ENCODE data around the gene TP63.

TP63 gene

GRCh38 chr3:189786479-189787064 lies 155.4 kb downstream of the TP63 start:
- H3K4me1 ChIP-seq (ENCODE audit: control insufficient read depth, insufficient read depth, low read length): no peaks in the 10 kb centered on the region
- 88 to 91% methylated on average over 7 of the region's 8 CpGs for WGBS, 2 experiments
- no peak overlapping the region for H3K27ac ChIP-seq (ENCODE audit: insufficient read depth, low read depth, low read length, poor library complexity, severe bottlenecking)
- no peak overlapping the region for H3K4me3 ChIP-seq (ENCODE audit: insufficient read depth, low read depth, low read length)
- no peaks in the 10 kb centered on the region for H3K36me3 ChIP-seq (ENCODE audit: control insufficient read depth, insufficient read depth, low read length)
- peaks cover 7% of the 10 kb centered on the region for H3K27me3 ChIP-seq (ENCODE audit: control insufficient read depth, insufficient read depth, low read length, poor library complexity, severe bottlenecking)
- H3K9me3 ChIP-seq (ENCODE audit: control insufficient read depth, low read length): no peaks in the 10 kb centered on the region

GRCh38 chr3:189787191-189787590 lies 156.0 kb downstream of the TP63 start:
- H3K4me1 ChIP-seq (ENCODE audit: control insufficient read depth, insufficient read depth, low read length): no peaks in the 10 kb centered on the region
- WGBS, 2 experiments: 75 to 80% methylated on average over 3 of the region's 3 CpGs
- H3K27me3 ChIP-seq (ENCODE audit: control insufficient read depth, insufficient read depth, low read length, poor library complexity, severe bottlenecking): peaks cover 1% of the 10 kb centered on the region
- H3K36me3 ChIP-seq (ENCODE audit: control insufficient read depth, insufficient read depth, low read length): no peaks in the 10 kb centered on the region
- no peak overlapping the region for H3K4me3 ChIP-seq (ENCODE audit: insufficient read depth, low read depth, low read length)
- no peak overlapping the region for H3K27ac ChIP-seq (ENCODE audit: insufficient read depth, low read depth, low read length, poor library complexity, severe bottlenecking)
- H3K9me3 ChIP-seq (ENCODE audit: control insufficient read depth, low read length): no peaks in the 10 kb centered on the region

GRCh38 chr3:189787632-189788031 lies 156.4 kb downstream of the TP63 start:
- no peaks in the 10 kb centered on the region for H3K36me3 ChIP-seq (ENCODE audit: control insufficient read depth, insufficient read depth, low read length)
- WGBS, 2 experiments: 74 to 77% methylated on average over 3 of the region's 3 CpGs
- H3K27me3 ChIP-seq (ENCODE audit: control insufficient read depth, insufficient read depth, low read length, poor library complexity, severe bottlenecking): no peaks in the 10 kb centered on the region
- no peak overlapping the region for H3K4me3 ChIP-seq (ENCODE audit: insufficient read depth, low read depth, low read length)
- H3K9me3 ChIP-seq (ENCODE audit: control insufficient read depth, low read length): no peaks in the 10 kb centered on the region
- H3K4me1 ChIP-seq (ENCODE audit: control insufficient read depth, insufficient read depth, low read length): no peaks in the 10 kb centered on the region
- no peak overlapping the region for H3K27ac ChIP-seq (ENCODE audit: insufficient read depth, low read depth, low read length, poor library complexity, severe bottlenecking)

- H3K27ac ChIP-seq (ENCODE audit: insufficient read depth, low read depth, low read length, poor library complexity, severe bottlenecking): no peak overlapping the region
- no peak overlapping the region for H3K4me3 ChIP-seq (ENCODE audit: insufficient read depth, low read depth, low read length)
- 44 to 48% methylated on average over 2 of the region's 2 CpGs for WGBS, 2 experiments
- H3K9me3 ChIP-seq (ENCODE audit: control insufficient read depth, low read length): no peaks in the 10 kb centered on the region
- no peaks in the 10 kb centered on the region for H3K36me3 ChIP-seq (ENCODE audit: control insufficient read depth, insufficient read depth, low read length)
- no peaks in the 10 kb centered on the region for H3K27me3 ChIP-seq (ENCODE audit: control insufficient read depth, insufficient read depth, low read length, poor library complexity, severe bottlenecking)
- H3K4me1 ChIP-seq (ENCODE audit: control insufficient read depth, insufficient read depth, low read length): no peaks in the 10 kb centered on the region
Observed at GRCh38 chr3:189789432-189789831, 158.2 kb downstream of the TP63 start.

GRCh38 chr3:189790658-189791057 lies 159.5 kb downstream of the TP63 start:
- Histone ChIP-seq H3K4me1 (ENCODE audit: control insufficient read depth, insufficient read depth, low read length) (no peaks in the 10 kb centered on the region), H3K36me3 (ENCODE audit: control insufficient read depth, insufficient read depth, low read length) (no peaks in the 10 kb centered on the region), H3K4me3 (ENCODE audit: insufficient read depth, low read depth, low read length) (no peak overlapping the region), H3K27ac (ENCODE audit: insufficient read depth, low read depth, low read length, poor library complexity, severe bottlenecking) (no peak overlapping the region), H3K27me3 (ENCODE audit: control insufficient read depth, insufficient read depth, low read length, poor library complexity, severe bottlenecking) (peaks cover 7% of the 10 kb centered on the region), H3K9me3 (ENCODE audit: control insufficient read depth, low read length) (no peaks in the 10 kb centered on the region)
- 88 to 95% methylated on average over 7 of the region's 7 CpGs for WGBS, 2 experiments

- no peak overlapping the region for H3K4me3 ChIP-seq (ENCODE audit: insufficient read depth, low read depth, low read length)
- H3K36me3 ChIP-seq (ENCODE audit: control insufficient read depth, insufficient read depth, low read length): no peaks in the 10 kb centered on the region
- peaks cover 23% of the 10 kb centered on the region for H3K27me3 ChIP-seq (ENCODE audit: control insufficient read depth, insufficient read depth, low read length, poor library complexity, severe bottlenecking)
- H3K9me3 ChIP-seq (ENCODE audit: control insufficient read depth, low read length): no peaks in the 10 kb centered on the region
- H3K4me1 ChIP-seq (ENCODE audit: control insufficient read depth, insufficient read depth, low read length): no peaks in the 10 kb centered on the region
- no peak overlapping the region for H3K27ac ChIP-seq (ENCODE audit: insufficient read depth, low read depth, low read length, poor library complexity, severe bottlenecking)
- 90 to 94% methylated on average over 3 to 7 of the region's 7 CpGs for whole genome bisulfite sequencing, 2 experiments
Observed at GRCh38 chr3:189792046-189792929, 161.1 kb downstream of the TP63 start.

- Histone ChIP-seq H3K4me3 (ENCODE audit: insufficient read depth, low read depth, low read length) (no peak overlapping the region), H3K27me3 (ENCODE audit: control insufficient read depth, insufficient read depth, low read length, poor library complexity, severe bottlenecking) (peaks cover 45% of the 10 kb centered on the region), H3K36me3 (ENCODE audit: control insufficient read depth, insufficient read depth, low read length) (no peaks in the 10 kb centered on the region), H3K27ac (ENCODE audit: insufficient read depth, low read depth, low read length, poor library complexity, severe bottlenecking) (no peak overlapping the region), H3K4me1 (ENCODE audit: control insufficient read depth, insufficient read depth, low read length) (no peaks in the 10 kb centered on the region), H3K9me3 (ENCODE audit: control insufficient read depth, low read length) (no peaks in the 10 kb centered on the region)
- WGBS, 2 experiments: 97% methylated on average over 3 of the region's 3 CpGs
Observed at GRCh38 chr3:189794518-189794917, 163.3 kb downstream of the TP63 start.

- Histone ChIP-seq H3K4me3 (ENCODE audit: insufficient read depth, low read depth, low read length) (no peak overlapping the region), H3K9me3 (ENCODE audit: control insufficient read depth, low read length) (no peaks in the 10 kb centered on the region), H3K4me1 (ENCODE audit: control insufficient read depth, insufficient read depth, low read length) (no peaks in the 10 kb centered on the region), H3K27me3 (ENCODE audit: control insufficient read depth, insufficient read depth, low read length, poor library complexity, severe bottlenecking) (peaks cover 64% of the 10 kb centered on the region), H3K36me3 (ENCODE audit: control insufficient read depth, insufficient read depth, low read length) (no peaks in the 10 kb centered on the region), H3K27ac (ENCODE audit: insufficient read depth, low read depth, low read length, poor library complexity, severe bottlenecking) (no peak overlapping the region)
- 83 to 92% methylated on average over 5 of the region's 5 CpGs for WGBS, 2 experiments
Observed at GRCh38 chr3:189797103-189797750, 166.0 kb downstream of the TP63 start.

- Histone ChIP-seq H3K36me3 (ENCODE audit: control insufficient read depth, insufficient read depth, low read length) (no peaks in the 10 kb centered on the region), H3K9me3 (ENCODE audit: control insufficient read depth, low read length) (no peaks in the 10 kb centered on the region), H3K27me3 (ENCODE audit: control insufficient read depth, insufficient read depth, low read length, poor library complexity, severe bottlenecking) (peaks cover 86% of the 10 kb centered on the region), H3K4me1 (ENCODE audit: control insufficient read depth, insufficient read depth, low read length) (no peaks in the 10 kb centered on the region), H3K4me3 (ENCODE audit: insufficient read depth, low read depth, low read length) (no peak overlapping the region), H3K27ac (ENCODE audit: insufficient read depth, low read depth, low read length, poor library complexity, severe bottlenecking) (no peak overlapping the region)
- WGBS, 2 experiments: 90 to 100% methylated on average over 1 of the region's 1 CpG
Observed at GRCh38 chr3:189799366-189799765, 168.2 kb downstream of the TP63 start.

- no peaks in the 10 kb centered on the region for H3K9me3 ChIP-seq (ENCODE audit: control insufficient read depth, low read length)
- 93% methylated on average over 6 of the region's 7 CpGs for WGBS, 2 experiments
- peaks cover 1% of the 10 kb centered on the region for H3K4me1 ChIP-seq (ENCODE audit: control insufficient read depth, insufficient read depth, low read length)
- no peak overlapping the region for H3K4me3 ChIP-seq (ENCODE audit: insufficient read depth, low read depth, low read length)
- no peaks in the 10 kb centered on the region for H3K36me3 ChIP-seq (ENCODE audit: control insufficient read depth, insufficient read depth, low read length)
- no peak overlapping the region for H3K27ac ChIP-seq (ENCODE audit: insufficient read depth, low read depth, low read length, poor library complexity, severe bottlenecking)
- H3K27me3 ChIP-seq (ENCODE audit: control insufficient read depth, insufficient read depth, low read length, poor library complexity, severe bottlenecking): peaks cover 90% of the 10 kb centered on the region
Observed at GRCh38 chr3:189800436-189800835, 169.2 kb downstream of the TP63 start.

Data from ectodermal cell (in vitro differentiated cells).